AG20443 (cell line): ENCODE results near the gene LRP4.

Experiments used
- DNase-seq: peaks from one replicate; pipeline ENCODE4 v3.0.0; 2012; ENCODE audit warnings: low spot score, mixed read lengths

Gene LRP4

DNA sequence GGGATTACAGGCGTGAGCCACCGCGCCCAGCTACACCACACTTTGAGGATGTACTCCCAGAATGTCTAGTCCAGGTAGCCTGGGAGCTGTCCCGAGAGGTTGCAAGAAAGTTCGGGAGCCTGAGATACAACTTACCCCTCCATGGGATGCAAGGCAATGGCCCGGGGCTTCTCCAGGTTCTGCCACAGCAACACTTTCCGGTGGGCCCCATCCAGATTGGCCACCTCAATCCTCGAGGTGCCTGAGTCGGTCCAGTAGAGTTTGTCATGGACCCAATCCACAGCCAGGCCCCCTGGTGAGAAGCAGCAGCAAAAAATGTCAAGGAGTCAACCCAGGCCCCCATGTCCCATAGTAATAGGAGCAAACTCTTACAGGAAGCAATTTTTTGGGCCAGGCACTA, 25.5 kb downstream of the LRP4 start:
- DNase-seq: no peak

DNA sequence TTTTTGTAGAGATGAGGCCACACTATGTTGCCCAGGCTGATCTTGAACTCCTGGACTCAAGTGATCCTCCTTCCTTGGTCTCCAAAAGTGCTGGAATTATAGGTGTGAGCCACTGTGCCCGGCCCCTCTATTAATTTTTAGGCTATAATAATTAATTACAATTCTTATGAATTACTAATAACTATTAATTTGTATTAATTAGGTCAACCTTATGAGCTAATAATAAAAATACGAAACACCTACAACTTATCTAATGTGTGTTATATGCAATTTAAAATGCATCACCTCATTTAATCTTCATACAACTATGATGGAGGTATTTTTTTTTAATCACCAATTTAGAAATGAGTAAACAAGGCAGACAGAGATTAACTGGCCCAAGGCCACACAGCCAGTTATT, 26.2 kb downstream of the LRP4 start:
- no peak for DNase-seq

DNA sequence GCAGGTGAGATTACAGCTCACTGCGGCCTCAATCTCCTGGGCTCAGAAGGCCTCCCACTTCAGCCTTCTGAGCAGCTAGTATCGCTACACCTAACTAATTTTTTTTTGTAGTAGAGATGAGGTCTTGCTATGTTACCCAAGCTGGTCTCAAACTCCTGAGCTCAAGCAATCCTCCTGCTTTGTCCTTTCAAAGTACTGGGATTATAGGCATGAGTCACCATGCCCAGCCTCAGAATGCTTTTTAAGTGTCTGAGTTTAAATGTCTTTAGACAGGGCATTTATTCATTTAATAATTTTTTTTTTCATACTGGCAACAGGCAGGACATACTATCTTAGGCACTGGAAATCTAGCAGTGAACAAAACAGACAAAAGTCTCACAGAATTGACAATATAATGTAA, 27.7 kb downstream of the LRP4 start:
- no peak for DNase-seq

DNA sequence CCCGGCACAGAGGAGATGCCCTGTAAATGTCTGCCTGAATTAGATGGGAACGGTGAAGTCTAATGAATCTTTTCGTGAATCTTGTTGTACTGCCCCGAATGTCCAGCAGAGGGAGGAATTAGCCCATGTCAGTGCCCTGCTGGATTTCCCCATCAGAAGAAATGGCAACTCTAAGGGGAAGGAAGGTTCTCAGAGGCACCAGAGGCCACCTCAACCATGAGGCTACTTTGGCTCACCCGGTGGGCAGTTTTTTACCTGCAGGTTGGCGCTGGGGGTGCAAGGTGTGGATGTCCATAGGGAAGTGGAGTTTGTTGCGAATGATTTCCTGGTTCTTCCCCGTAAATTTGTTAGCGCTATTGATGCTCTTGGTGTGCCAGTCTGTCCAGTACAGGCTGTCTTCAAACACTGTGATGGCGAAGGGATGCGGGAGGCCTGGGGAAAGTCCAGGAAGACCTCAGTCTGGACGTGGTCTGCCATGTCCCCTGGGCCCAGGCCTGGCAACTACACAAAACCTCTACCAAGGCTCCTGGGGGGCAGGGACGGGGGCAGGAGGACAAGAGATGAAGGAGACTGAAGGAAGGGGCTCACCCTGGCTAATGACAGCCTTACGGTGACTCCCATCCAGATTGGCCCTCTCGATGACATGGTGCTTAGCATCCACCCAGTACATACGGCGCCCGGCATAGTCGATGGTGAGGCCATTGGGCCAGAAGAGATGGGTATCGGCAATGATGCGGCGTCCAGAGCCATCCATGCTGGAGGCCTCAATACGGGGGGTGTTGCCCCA, 28.5 kb downstream of the LRP4 start:
- peak; percentile 77 for DNase-seq

DNA sequence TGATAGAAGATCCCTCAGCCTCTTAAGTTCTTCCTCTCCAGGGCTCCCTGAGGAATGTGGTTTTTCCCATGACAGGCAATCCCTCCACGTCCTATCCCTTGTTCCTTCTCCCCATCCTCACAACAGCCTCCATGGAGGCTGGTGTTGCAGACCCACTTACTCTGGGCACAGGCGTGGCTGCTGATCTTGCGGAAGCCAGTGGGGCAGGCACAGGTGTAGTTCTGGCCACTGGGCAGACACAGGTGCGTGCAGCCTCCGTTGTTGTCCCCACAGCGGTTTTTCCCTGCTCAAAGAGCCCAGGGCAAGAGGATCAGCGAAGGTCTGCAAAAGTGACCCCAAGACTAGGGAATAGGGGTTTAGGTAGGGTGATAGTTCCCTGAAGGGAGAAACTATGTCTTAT, 29.1 kb downstream of the LRP4 start:
- no peak for DNase-seq

DNA sequence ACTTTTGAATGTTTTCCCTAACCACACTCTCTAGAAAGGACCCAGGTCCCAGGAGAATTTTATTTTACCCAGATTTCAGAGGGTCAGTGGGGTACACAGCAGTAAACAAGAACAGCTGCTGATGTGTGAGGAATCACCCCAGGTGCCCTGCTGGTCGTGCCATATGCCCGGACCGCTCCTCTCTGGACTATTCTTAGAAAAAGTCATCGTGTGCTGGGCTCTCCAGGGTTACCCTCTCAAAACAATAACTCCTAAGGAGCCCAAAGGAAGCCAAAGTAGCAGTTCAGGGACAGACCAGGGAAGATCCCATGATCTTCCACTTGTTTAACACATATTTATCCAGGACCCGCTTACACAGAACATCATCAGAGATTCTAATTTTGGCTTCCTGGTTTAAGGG, 29.7 kb downstream of the LRP4 start:
- no peak for DNase-seq

DNA sequence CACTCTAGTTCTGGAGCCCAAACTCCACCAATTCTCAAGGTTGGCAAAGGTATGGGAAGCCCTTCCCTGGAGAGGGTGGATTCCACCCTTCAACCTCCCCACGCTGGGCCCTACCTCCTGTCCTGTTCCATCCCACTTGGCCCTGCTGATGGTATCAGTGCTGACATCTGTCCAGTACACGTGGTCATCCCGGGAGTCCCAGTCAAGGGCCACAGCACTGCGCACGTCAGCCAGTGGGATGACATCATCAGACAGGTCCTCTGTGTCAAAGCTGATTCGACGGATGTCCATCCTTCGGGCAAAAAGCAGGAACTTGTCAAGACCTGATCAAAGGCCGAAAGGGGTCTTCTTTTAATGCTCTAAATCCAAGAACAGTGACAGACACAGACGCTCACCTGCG, 32.1 kb downstream of the LRP4 start:
- no peak for DNase-seq

DNA sequence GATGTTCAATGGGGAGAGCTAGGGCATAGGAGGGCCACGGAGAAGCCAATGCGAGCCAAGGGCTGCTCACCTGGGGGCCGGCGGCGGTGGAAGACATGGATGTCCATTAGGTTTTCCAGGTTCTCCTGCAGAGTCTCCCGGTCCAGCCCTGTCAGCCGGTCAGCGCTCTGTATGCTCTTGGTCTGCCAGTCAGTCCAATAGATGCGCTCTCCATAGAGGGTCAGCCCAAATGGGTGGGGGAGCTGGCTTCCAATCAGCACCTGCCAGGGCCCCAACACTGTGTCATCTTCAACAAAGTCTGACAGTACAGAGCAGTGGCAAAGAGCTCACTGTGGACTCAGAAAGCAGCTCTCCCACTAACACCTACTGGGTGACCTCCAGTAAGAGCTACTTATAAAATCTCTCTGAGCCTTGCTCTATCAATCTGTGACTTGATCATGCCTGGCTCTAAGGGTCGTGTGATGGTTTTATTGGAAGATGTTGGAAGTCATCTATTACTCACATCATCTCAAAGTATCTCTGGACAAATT, 39.2 kb downstream of the LRP4 start:
- no peak for DNase-seq

DNA sequence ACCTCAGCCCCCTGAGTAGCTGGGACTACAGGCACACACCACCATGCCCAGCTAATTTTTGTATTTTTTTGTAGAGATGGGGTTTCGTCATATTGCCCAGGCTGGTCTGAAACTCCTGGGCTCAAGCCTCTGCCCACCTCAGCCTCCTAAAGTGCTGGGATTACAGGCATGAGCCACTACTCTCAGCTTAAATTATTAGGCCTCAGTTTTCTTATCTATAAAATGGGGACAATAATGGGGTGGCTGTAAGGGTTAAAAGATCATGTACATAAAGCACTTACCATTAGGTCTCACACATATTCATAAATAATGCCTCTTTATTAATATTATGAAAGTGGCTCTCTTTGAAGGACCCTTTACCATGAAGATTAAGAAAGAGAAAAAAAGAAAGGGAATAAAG, 40.8 kb downstream of the LRP4 start:
- no peak for DNase-seq

DNA sequence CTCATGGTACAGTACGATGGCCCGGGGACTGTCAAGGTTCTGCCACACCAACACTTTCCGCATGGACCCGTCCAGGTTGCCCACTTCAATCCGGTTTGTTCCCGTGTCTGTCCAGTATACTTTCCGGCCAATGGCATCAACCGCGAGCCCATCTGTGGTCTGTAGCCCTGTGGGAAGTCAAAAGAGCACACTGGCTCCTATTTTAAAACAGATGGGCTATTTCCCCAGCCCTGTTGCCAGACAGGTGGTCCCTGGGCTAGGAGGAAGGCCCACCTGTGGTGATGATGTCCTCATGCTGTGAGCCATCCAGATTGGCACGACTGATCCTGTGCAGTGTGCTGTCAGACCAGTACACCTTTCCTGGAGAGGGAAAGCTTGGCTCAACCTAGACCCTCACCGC, 41.9 kb downstream of the LRP4 start:
- DNase-seq: no peak

DNA sequence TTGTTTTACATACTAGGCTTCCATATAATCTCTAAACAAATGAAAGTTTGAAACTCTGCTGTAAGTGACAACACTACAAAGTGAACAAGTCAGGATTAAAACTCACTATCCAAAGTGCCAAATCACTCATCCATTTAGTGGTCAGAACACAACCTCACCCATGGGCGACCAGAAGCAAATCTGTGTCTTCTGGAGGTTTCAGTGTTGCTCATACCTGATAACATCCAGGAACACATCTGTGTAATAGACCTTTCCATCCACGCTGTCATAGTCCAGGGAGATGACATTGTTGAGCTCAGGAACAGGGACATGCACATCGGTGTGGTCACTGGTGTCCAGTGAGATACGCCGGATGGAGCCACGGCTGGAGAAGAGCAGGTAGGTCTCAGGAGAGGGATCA, 43.8 kb downstream of the LRP4 start:
- DNase-seq: no peak

DNA sequence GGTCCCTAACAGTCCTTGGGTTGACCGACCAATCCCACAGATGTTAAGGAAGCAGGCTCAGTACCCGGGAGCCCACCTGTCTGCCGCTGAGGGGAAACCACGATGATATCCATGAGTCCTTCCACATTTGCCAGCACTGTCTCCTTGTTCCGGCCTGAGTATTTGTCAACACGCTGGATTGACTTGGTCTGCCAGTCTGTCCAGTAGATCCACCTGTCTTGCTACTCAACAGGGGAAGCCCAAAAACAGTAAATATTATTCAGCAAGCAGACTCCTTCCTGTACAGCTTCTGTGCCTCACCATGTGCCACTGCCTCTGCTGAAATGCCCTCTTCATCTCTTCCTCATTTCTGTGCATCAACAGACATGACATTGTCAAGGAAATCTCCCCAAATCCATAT, 49.4 kb downstream of the LRP4 start:
- DNase-seq: no peak

DNA sequence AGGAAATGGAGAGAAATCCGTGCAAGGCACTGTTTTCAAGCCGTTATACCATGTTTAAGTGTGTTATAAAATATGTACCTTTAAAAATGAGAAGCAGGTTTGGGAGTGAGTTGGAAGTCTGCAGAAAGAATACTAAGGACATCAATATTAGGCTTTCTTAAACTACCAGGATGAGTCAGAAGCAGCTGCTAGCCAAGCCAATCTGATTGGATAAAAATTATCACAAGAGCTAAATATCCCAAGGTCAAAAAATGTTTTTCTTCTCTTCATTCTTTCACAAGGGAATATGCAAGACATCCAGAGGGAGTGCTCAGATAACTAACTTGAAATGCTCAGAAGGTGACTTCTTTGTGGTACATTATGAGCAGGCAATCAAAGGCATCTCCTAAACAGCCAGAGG, 53.0 kb downstream of the LRP4 start:
- DNase-seq: peak; percentile 68

DNA sequence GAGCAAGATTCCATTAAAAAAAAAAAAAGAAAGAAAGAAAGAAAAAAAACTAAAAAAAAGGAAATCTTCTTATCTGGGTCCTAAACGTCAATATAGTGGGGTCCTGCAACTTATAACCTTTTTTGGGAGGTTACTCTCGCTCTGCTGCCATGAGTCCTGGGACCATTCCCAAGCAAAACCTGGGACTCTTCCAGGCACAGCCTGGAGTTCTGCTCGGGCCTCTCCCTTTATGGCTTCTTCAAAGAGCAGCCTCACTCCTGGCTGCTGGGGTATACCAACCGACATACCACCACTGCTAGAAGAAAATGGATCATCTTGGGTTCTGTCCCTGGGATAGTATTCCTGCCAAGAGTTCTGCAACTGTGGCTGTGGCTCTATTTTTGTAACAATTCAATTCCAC, 58.1 kb downstream of the LRP4 start:
- DNase-seq: no peak

DNA sequence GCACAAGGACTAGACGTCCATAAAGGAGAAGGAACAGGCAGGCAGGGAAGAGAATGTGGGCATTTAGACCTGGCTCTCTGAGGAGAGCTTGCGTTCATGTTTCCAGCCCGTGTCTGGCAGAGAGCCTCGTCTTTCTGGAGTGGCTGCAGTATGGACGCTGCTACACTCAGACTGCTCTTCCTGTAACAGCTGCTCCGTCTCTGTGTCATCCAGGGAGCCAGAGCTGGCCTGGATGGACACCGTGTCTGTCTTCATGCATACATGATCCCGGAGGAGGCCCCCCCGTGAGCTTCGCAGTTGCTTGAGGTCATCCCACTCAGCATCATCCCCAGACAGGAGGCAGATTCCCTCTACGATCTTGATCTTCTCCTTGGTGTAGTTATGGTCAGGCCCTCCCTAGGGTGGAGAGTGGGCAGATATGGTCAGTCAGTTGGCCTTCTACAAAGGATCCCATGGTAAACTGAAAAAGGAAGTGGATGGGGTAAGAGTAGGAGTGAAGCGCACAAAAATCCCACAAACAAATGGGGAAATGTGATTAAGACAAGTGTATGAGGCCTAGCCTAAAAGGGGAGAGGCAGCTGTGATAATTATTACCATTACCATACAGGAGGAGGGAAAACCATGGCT, 59.3 kb downstream of the LRP4 start:
- no peak for DNase-seq

DNA sequence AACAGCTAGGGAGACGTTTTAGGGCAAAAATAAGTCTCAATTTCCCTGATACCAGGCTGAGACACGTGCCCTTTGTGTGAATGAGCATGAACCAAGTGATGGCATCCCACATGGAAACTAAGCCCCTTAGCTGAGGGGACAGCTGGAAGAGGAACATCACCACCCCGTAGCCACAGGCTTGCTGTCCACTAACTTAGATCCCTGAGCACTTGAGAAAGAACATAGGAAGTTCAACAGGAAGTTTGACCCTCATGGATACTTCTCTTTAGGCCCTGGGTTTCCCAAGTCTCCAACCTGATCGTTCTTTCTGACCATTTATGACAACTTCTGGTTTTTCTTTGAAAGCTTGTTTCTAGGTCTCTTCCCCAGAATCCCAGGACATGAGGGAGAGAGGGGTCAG, 60.7 kb downstream of the LRP4 start:
- DNase-seq: no peak

DNA sequence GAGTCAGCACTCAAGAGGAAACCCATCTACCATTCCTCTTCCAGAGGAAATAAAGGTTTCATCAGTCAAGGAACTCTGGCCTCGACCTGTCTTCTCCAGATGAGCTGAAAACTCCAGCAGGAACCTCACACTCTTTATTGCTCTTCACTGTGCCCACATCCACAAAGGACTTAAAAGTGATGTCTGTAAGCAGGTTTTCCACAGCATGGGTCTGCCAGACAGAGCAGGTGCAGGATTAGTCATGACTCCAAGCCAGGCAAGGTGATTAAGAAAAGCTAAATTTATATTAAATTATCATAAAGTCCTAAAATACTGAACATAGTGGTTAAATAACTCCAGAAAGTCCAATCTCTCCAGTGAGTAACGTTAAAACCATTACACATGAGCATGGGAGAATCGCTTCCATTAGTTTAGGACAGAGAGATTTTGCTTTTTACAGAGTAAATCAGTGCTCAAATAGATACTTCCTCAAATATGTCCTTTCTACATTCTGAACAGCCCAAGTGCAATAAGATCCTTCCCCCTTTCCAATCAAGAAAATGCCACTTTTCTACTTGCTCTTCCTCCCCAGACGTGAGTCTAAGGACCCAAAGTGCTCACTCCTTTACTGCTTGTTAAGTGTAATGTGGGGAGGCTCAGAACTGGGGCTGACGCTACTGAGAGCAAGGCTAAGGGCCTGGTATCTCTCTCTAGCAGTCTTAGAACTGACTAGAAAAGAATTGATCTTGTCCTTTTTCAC, 61.6 kb downstream of the LRP4 start:
- DNase-seq: no peak

DNA sequence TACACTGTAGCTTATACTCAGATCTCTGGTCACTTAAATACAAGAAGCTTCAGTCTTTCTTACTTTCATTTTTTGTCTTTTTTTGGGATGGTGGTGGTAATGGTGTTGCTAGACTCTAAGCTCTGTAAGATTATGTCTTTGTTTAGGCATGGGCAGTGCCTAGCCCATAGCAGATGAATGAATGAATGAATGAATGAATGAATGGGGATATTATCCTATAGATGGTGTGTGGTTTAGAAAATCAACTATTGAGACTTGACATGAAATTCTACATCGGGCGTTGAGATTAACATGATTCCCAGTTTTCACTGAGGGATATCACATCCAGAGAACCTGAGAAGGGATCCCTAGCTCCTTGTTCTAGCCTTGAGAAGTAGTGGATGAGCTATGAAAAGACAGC, 62.5 kb downstream of the LRP4 start:
- no peak for DNase-seq

DNA sequence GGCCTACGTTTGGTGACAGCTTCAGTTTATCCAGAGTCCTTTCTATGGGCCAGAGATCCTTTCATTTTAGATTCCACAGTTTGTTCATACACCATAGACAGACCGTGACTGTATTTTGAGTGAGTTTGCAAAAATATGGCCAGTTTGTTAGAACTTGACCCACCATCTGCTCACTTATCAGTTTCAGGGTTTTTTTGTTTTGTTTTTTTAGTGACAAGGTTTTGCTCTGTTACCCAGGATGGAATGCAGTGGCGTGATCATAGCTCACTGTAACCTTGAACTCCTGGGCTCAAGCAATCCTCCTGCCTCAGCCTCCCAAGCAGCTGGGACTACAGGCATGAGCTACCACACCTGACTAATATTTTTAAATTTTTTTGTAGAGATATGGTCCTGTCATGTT, 63.2 kb downstream of the LRP4 start:
- no peak for DNase-seq

DNA sequence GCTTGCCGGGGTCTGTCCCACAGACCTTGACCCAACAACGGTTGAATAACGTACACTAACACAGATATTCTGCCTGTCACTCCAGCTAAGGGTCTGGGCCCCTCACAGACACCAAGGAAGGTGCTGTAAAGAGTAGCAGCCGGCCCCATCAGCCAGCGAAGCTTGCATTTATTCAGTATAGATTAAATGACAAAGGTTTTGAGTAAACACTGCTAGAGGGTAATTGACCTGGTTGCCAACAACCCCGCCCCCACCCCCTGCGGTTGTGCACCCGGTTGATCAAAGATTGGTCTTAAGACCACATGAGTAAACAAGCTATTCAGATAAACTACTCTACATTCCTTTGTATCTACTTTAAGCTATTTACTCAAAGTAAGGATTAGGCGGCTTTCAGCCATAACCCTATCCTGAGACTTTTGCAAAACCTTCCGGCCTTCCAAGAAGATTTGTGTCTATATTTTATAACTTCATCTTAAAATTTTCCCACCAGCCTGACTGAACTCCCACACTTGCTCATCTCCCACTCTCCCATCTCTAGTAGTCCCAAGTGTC, 67.4 kb downstream of the LRP4 start:
- no peak for DNase-seq

DNA sequence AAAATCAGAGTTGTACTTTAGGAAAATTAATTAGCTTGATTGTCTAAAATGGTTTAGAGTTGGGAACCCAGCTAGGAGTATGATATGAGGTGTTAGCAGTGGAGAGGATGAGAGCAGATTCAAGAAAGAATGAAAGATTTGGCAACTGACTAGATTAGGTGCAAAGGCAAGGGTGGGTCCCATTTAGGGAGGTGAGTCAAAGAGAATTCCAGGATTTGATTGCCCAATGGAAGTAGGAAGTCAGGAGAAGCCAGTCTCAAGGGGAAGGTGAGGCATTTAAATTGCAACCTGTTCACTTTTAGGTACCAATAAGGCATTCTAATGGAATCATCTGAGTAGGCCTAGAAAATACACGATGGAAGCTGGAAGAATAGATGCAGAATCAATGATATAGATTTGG, 68.7 kb downstream of the LRP4 start:
- no peak for DNase-seq

DNA sequence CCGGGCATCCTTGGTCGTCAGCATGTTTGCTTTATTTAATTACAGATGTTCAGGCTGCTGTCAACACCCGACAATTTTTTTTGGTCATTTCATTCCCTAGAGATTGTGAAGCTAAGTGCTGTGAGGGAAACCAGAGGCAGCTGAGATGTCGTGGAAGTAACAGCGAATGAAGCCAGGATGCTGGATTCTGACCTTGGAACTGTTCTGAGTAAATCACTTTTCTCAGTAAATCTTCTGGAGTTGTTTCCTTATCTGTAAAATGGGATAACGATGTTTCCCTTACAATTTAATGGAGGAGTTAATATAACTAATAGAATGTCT, 71.9 kb downstream of the LRP4 start:
- DNase-seq: no peak
